ENCODE data around the gene CLIC4.
"Not testable (repeated sequence)": the region's sequence is repeated elsewhere in the genome, so short reads cannot be mapped to it uniquely, and the experiment has no call there.

The CLIC4 gene

GRCh38 chr1:24769656-24770651 is 24.7 kb downstream of the CLIC4 start:
- FAIRE-seq, result peak; percentile 92
- peak; percentile 89 for DNase-seq (ENCODE audit: low spot score)

GRCh38 chr1:24770881-24771280 is 25.6 kb downstream of the CLIC4 start:
- FAIRE-seq, result no peak
- no peak for DNase-seq (ENCODE audit: low spot score)

GRCh38 chr1:24771574-24771973 is 26.3 kb downstream of the CLIC4 start:
- FAIRE-seq (no peak), DNase-seq (ENCODE audit: low spot score) (no peak)

- FAIRE-seq, result no peak
Measured at GRCh38 chr1:24773618-24774017, 28.4 kb downstream of the CLIC4 start.

GRCh38 chr1:24775348-24775747 is 30.1 kb downstream of the CLIC4 start:
- no peak for DNase-seq (ENCODE audit: low spot score)
- peak; percentile 7 for FAIRE-seq

More at GRCh38 chr1:24773618-24774017, 28.4 kb downstream of the CLIC4 start:
- DNase-seq (ENCODE audit: low spot score), result no peak

- DNase-seq (ENCODE audit: low spot score) (no peak), FAIRE-seq (no peak)
Measured at GRCh38 chr1:24775916-24776315, 30.7 kb downstream of the CLIC4 start.

- FAIRE-seq, result no peak
Measured at GRCh38 chr1:24776821-24777220, 31.6 kb downstream of the CLIC4 start.

GRCh38 chr1:24778141-24778540 is 32.9 kb downstream of the CLIC4 start:
- no peak for FAIRE-seq

More at GRCh38 chr1:24776821-24777220, 31.6 kb downstream of the CLIC4 start:
- no peak for DNase-seq (ENCODE audit: low spot score)

GRCh38 chr1:24779199-24779598 is 34.0 kb downstream of the CLIC4 start:
- FAIRE-seq; DNase-seq (ENCODE audit: low spot score): not testable (repeated sequence)

More at GRCh38 chr1:24778141-24778540, 32.9 kb downstream of the CLIC4 start:
- DNase-seq (ENCODE audit: low spot score), result no peak

- no peak for FAIRE-seq
- DNase-seq (ENCODE audit: low spot score), result no peak
Measured at GRCh38 chr1:24779689-24780464, 34.6 kb downstream of the CLIC4 start.

GRCh38 chr1:24780626-24781025 is 35.4 kb downstream of the CLIC4 start:
- not testable (repeated sequence) for DNase-seq (ENCODE audit: low spot score); FAIRE-seq

- DNase-seq (ENCODE audit: low spot score) (no peak), FAIRE-seq (no peak)
Measured at GRCh38 chr1:24782689-24783088, 37.4 kb downstream of the CLIC4 start.

- no peak for DNase-seq (ENCODE audit: low spot score)
- no peak for FAIRE-seq
Measured at GRCh38 chr1:24783713-24784112, 38.5 kb downstream of the CLIC4 start.

GRCh38 chr1:24786191-24786590 is 40.9 kb downstream of the CLIC4 start:
- no peak for DNase-seq (ENCODE audit: low spot score)
- FAIRE-seq, result peak; percentile 93

- DNase-seq (ENCODE audit: low spot score) (no peak), FAIRE-seq (no peak)
Measured at GRCh38 chr1:24790490-24790889, 45.2 kb downstream of the CLIC4 start.

- FAIRE-seq (peak; percentile 35), DNase-seq (ENCODE audit: low spot score) (no peak)
Measured at GRCh38 chr1:24793447-24794129, 48.3 kb downstream of the CLIC4 start.

- FAIRE-seq; DNase-seq (ENCODE audit: low spot score): not testable (repeated sequence)
Measured at GRCh38 chr1:24794130-24794502, 48.9 kb downstream of the CLIC4 start.

- no peak for FAIRE-seq
Measured at GRCh38 chr1:24795236-24795635, 50.0 kb downstream of the CLIC4 start.

GRCh38 chr1:24796524-24796923 is 51.3 kb downstream of the CLIC4 start:
- FAIRE-seq, result no peak
- DNase-seq (ENCODE audit: low spot score), result no peak

More at GRCh38 chr1:24795236-24795635, 50.0 kb downstream of the CLIC4 start:
- DNase-seq (ENCODE audit: low spot score), result no peak

- not testable (repeated sequence) for DNase-seq (ENCODE audit: low spot score); FAIRE-seq
Measured at GRCh38 chr1:24799242-24799641, 54.0 kb downstream of the CLIC4 start.

GRCh38 chr1:24801176-24801575 is 55.9 kb downstream of the CLIC4 start:
- no peak for FAIRE-seq
- no peak for DNase-seq (ENCODE audit: low spot score)
